DOHH2 (cell line): Measurements from ENCODE around the gene KRTAP6-2.

ENCODE experiments used
- EZH2phosphoT487 ChIP-seq: fragments of 200-600 bp; sonication (generic); IDR thresholded peaks from 2 replicates; pipeline ENCODE4 v1.6.1; 2017; ENCODE audit warnings: borderline replicate concordance, mild to moderate bottlenecking, antibody characterized with exemption, low read length, moderate library complexity, mixed read lengths
- TF ChIP-seq, protein P1 (sequence below): fragments of 200-600 bp; sonication (generic); IDR thresholded peaks from one replicate; pipeline ENCODE4 v1.5.1; 2014; ENCODE audit warnings: antibody characterized with exemption, mild to moderate bottlenecking, low read depth, low read length; ENCODE audit not compliant: poor library complexity, severe bottlenecking

DNA sequence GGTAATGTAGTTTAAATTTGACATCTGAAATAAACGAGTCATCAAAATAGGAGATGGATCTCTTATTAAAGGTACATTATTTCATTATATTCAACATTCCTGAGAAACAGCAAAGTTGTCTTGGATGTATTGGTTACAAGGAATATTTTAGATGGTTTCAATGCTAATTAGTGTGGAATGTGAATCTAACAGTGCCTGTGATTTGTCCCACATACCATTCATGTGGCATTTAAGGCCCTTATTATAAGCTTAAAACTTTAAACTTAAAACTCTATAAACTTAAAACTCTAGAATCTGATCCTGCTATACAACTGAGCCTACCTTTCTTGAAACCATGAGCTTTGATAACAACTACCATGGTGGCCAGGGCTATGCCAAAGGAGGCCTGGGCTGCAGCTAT is 2.1 kb upstream of the KRTAP6-2 start, which contains the start of gene KRTAP22-1:
- TF ChIP-seq, protein P1, sequence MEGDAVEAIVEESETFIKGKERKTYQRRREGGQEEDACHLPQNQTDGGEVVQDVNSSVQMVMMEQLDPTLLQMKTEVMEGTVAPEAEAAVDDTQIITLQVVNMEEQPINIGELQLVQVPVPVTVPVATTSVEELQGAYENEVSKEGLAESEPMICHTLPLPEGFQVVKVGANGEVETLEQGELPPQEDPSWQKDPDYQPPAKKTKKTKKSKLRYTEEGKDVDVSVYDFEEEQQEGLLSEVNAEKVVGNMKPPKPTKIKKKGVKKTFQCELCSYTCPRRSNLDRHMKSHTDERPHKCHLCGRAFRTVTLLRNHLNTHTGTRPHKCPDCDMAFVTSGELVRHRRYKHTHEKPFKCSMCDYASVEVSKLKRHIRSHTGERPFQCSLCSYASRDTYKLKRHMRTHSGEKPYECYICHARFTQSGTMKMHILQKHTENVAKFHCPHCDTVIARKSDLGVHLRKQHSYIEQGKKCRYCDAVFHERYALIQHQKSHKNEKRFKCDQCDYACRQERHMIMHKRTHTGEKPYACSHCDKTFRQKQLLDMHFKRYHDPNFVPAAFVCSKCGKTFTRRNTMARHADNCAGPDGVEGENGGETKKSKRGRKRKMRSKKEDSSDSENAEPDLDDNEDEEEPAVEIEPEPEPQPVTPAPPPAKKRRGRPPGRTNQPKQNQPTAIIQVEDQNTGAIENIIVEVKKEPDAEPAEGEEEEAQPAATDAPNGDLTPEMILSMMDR: no peak
- TF ChIP-seq EZH2phosphoT487: no peak
